Measurements from ENCODE around the gene RING1. TPM values are rescaled to one million over a fixed set of nuclear protein-coding genes. Genes with fewer than 3 reads are reported as not detected.

The RING1 gene
- total RNA-seq, 2 donors from 2014 or later: 31.0 to 31.8 TPM

- Mint-ChIP-seq H3K4me3 (no peak overlapping the region), H3K9me3 (no peaks in the 10 kb centered on the region), H3K36me3 (ENCODE audit: low read depth) (no peaks in the 10 kb centered on the region), H3K27ac (no peak overlapping the region), H3K27me3 (ENCODE audit: insufficient read depth) (peaks cover 37% of the 10 kb centered on the region), H3K4me1 (no peaks in the 10 kb centered on the region)
- Histone ChIP-seq H3K4me3 (ENCODE audit: low read length) (no peak overlapping the region), H3K4me1 (ENCODE audit: control insufficient read depth, insufficient read depth, low read length) (no peaks in the 10 kb centered on the region), H3K36me3 (ENCODE audit: control insufficient read depth, insufficient read depth, low read length) (no peaks in the 10 kb centered on the region), H3K9me3 (ENCODE audit: control insufficient read depth, low read length) (no peaks in the 10 kb centered on the region), H3K27me3 (ENCODE audit: control insufficient read depth, insufficient read depth, low read length, poor library complexity, severe bottlenecking) (peaks cover 15% of the 10 kb centered on the region), H3K9ac (ENCODE audit: extremely low read depth, low read length, poor library complexity, severe bottlenecking) (no peak overlapping the region), H3K27ac (ENCODE audit: low read depth, low read length) (no peak overlapping the region)
- WGBS, 2 experiments (ENCODE audit: insufficient coverage in 1 of 2, insufficient read length in 1 of 2): 76 to 91% methylated on average over 7 to 14 of the region's 14 CpGs
- TF ChIP-seq, protein P1, sequence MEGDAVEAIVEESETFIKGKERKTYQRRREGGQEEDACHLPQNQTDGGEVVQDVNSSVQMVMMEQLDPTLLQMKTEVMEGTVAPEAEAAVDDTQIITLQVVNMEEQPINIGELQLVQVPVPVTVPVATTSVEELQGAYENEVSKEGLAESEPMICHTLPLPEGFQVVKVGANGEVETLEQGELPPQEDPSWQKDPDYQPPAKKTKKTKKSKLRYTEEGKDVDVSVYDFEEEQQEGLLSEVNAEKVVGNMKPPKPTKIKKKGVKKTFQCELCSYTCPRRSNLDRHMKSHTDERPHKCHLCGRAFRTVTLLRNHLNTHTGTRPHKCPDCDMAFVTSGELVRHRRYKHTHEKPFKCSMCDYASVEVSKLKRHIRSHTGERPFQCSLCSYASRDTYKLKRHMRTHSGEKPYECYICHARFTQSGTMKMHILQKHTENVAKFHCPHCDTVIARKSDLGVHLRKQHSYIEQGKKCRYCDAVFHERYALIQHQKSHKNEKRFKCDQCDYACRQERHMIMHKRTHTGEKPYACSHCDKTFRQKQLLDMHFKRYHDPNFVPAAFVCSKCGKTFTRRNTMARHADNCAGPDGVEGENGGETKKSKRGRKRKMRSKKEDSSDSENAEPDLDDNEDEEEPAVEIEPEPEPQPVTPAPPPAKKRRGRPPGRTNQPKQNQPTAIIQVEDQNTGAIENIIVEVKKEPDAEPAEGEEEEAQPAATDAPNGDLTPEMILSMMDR (conservative IDR thresholded peaks at IDR 0.05): no peak
- DNase-seq: peak; percentile 45
Observed at GRCh38 chr6:33164665-33165373, 43.5 kb upstream of the RING1 start.

GRCh38 chr6:33165581-33166258 is 42.6 kb upstream of the RING1 start:
- H3K4me3 ChIP-seq (ENCODE audit: low read length): no peak overlapping the region
- H3K9ac ChIP-seq (ENCODE audit: extremely low read depth, low read length, poor library complexity, severe bottlenecking): no peak overlapping the region
- no peak overlapping the region for H3K4me3 Mint-ChIP-seq
- no peaks in the 10 kb centered on the region for H3K36me3 Mint-ChIP-seq (ENCODE audit: low read depth)
- H3K4me1 ChIP-seq (ENCODE audit: control insufficient read depth, insufficient read depth, low read length): no peaks in the 10 kb centered on the region
- no peak overlapping the region for H3K27ac Mint-ChIP-seq
- no peaks in the 10 kb centered on the region for H3K9me3 Mint-ChIP-seq
- H3K27me3 Mint-ChIP-seq (ENCODE audit: insufficient read depth): peaks cover 37% of the 10 kb centered on the region
- TF ChIP-seq, protein P1 (conservative IDR thresholded peaks at IDR 0.05): no peak
- H3K4me1 Mint-ChIP-seq: no peaks in the 10 kb centered on the region
- WGBS, 2 experiments (ENCODE audit: insufficient coverage in 1 of 2, insufficient read length in 1 of 2): 87 to 93% methylated on average over 4 to 17 of the region's 17 CpGs
- no peaks in the 10 kb centered on the region for H3K36me3 ChIP-seq (ENCODE audit: control insufficient read depth, insufficient read depth, low read length)
- H3K27ac ChIP-seq (ENCODE audit: low read depth, low read length): no peak overlapping the region
- DNase-seq: no peak
- peaks cover 15% of the 10 kb centered on the region for H3K27me3 ChIP-seq (ENCODE audit: control insufficient read depth, insufficient read depth, low read length, poor library complexity, severe bottlenecking)
- no peaks in the 10 kb centered on the region for H3K9me3 ChIP-seq (ENCODE audit: control insufficient read depth, low read length)

DNA sequence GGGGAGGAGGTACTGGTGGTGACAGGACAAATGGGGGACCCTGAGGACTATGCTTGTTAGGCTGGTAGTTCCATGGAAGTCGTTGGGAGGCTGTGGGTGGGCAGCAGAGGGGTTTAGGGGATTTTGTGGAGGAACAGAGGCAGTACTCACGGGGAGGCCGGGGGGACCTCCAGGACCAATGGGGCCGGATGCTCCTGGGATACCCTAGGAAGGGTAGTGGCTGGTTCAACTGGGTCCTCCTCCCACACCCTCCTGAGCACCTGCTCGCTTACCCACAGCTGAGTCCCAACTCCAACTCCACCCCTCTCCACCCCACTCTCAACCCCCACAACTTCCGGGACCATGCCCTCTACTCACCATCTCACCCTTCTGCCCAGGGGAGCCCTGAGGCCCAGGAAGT is 41.9 kb upstream of the RING1 start:
- H3K9me3 Mint-ChIP-seq: no peaks in the 10 kb centered on the region
- H3K27me3 Mint-ChIP-seq (ENCODE audit: insufficient read depth): peaks cover 32% of the 10 kb centered on the region
- H3K4me1 Mint-ChIP-seq: no peaks in the 10 kb centered on the region
- DNase-seq: no peak
- Histone ChIP-seq H3K4me1 (ENCODE audit: control insufficient read depth, insufficient read depth, low read length) (no peaks in the 10 kb centered on the region), H3K9me3 (ENCODE audit: control insufficient read depth, low read length) (no peaks in the 10 kb centered on the region), H3K9ac (ENCODE audit: extremely low read depth, low read length, poor library complexity, severe bottlenecking) (no peak overlapping the region), H3K4me3 (ENCODE audit: low read length) (no peak overlapping the region), H3K36me3 (ENCODE audit: control insufficient read depth, insufficient read depth, low read length) (no peaks in the 10 kb centered on the region), H3K27ac (ENCODE audit: low read depth, low read length) (no peak overlapping the region), H3K27me3 (ENCODE audit: control insufficient read depth, insufficient read depth, low read length, poor library complexity, severe bottlenecking) (peaks cover 15% of the 10 kb centered on the region)
- H3K4me3 Mint-ChIP-seq: no peak overlapping the region
- WGBS, 2 experiments (ENCODE audit: insufficient coverage in 1 of 2, insufficient read length in 1 of 2): 62 to 93% methylated on average over 2 to 6 of the region's 6 CpGs
- no peaks in the 10 kb centered on the region for H3K36me3 Mint-ChIP-seq (ENCODE audit: low read depth)
- TF ChIP-seq, protein P1 (conservative IDR thresholded peaks at IDR 0.05): no peak
- no peak overlapping the region for H3K27ac Mint-ChIP-seq
